Mesothelial cell of epicardium (in vitro differentiated cells): Measurements from ENCODE around the gene CDKN2B-AS1. TPM values are rescaled to one million over a fixed set of nuclear protein-coding genes. Genes with fewer than 3 reads are reported as not detected.

ENCODE experiments used
- DNase-seq, 2 experiments: peaks; one replicate each; pipeline ENCODE4 v3.0.0; 2021; ENCODE audit warnings: low spot score in 2 of 2; ENCODE audit not compliant: unreplicated experiment in 2 of 2
- H3K27ac Mint-ChIP-seq: 2 replicates; pipeline ENCODE4 v1.8.0; 2021; ENCODE audit warnings: mixed read lengths
- H3K27me3 Mint-ChIP-seq: 2 replicates; pipeline ENCODE4 v1.8.0; 2021; ENCODE audit warnings: low read depth, mixed read lengths
- H3K36me3 Mint-ChIP-seq: 2 replicates; pipeline ENCODE4 v1.8.0; 2021; ENCODE audit warnings: mixed read lengths
- H3K4me1 Mint-ChIP-seq: 2 replicates; pipeline ENCODE4 v1.8.0; 2021; ENCODE audit warnings: mixed read lengths
- H3K4me3 Mint-ChIP-seq: 2 replicates; pipeline ENCODE4 v1.8.0; 2021; ENCODE audit warnings: mild to moderate bottlenecking, moderate library complexity, mixed read lengths
- H3K9me3 Mint-ChIP-seq: 2 replicates; pipeline ENCODE4 v1.8.0; 2021; ENCODE audit warnings: mixed read lengths
- CTCF ChIP-seq: fragments of 200-600 bp; sonication (generic); IDR thresholded peaks from one replicate; pipeline ENCODE4 v1.5.0; 2021; ENCODE audit warnings: antibody characterized with exemption; ENCODE audit not compliant: unreplicated experiment
- total RNA-seq: library from RNA; stranded (reverse); gene quantifications from 3 replicates; pipeline ENCODE4 v1.2.1, GENCODE V29; 2021

Gene CDKN2B-AS1
- total RNA-seq, 1 donor from 2014 or later, result 10.8 TPM

GRCh38 chr9:21965401-21965951, 29.1 kb upstream of the CDKN2B-AS1 start:
- Mint-ChIP-seq H3K4me1 (peaks cover 13% of the 10 kb centered on the region), H3K27ac (peak overlapping the region; percentile 57), H3K27me3 (peaks cover 86% of the 10 kb centered on the region), H3K36me3 (peaks cover 40% of the 10 kb centered on the region), H3K4me3 (peak overlapping the region; percentile 74), H3K9me3 (peaks cover 15% of the 10 kb centered on the region)
- peak; percentile 62 to 74 for DNase-seq
- no peak for TF ChIP-seq CTCF

GRCh38 chr9:21966140-21966851, 28.3 kb upstream of the CDKN2B-AS1 start:
- peaks cover 44% of the 10 kb centered on the region for H3K36me3 Mint-ChIP-seq
- H3K27me3 Mint-ChIP-seq, result peaks cover 90% of the 10 kb centered on the region
- H3K27ac Mint-ChIP-seq, result no peak overlapping the region
- H3K9me3 Mint-ChIP-seq, result peaks cover 14% of the 10 kb centered on the region
- H3K4me3 Mint-ChIP-seq, result no peak overlapping the region
- H3K4me1 Mint-ChIP-seq, result peaks cover 16% of the 10 kb centered on the region
- DNase-seq, result no peak
- TF ChIP-seq CTCF, result no peak

GRCh38 chr9:21967169-21967568, 27.4 kb upstream of the CDKN2B-AS1 start:
- Mint-ChIP-seq H3K9me3 (peaks cover 14% of the 10 kb centered on the region), H3K4me3 (no peak overlapping the region), H3K27me3 (peaks cover 95% of the 10 kb centered on the region), H3K4me1 (peaks cover 17% of the 10 kb centered on the region), H3K27ac (no peak overlapping the region), H3K36me3 (peaks cover 46% of the 10 kb centered on the region)
- DNase-seq, result no peak
- no peak for TF ChIP-seq CTCF

DNA sequence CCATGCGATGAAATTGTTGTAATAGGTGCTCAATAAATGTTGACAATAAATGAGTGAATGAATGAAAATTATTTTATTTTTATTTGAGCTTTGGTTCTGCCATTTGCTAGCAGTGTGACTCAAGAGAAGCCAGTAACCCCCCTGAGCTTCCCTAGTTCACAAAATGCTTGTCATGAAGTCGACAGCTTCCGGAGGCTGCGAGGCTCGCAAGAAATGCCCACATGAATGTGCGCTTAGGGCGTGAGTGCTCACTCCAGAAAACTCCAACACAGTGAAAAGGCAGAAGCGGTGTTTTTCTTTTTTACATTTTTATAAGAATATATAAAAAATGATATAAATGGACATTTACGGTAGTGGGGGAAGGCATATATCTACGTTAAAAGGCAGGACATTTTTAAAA, 26.9 kb upstream of the CDKN2B-AS1 start:
- no peak for DNase-seq
- Mint-ChIP-seq H3K27me3 (peaks cover 99% of the 10 kb centered on the region), H3K27ac (no peak overlapping the region), H3K4me1 (peaks cover 17% of the 10 kb centered on the region), H3K4me3 (no peak overlapping the region), H3K36me3 (peaks cover 46% of the 10 kb centered on the region), H3K9me3 (peaks cover 12% of the 10 kb centered on the region)
- TF ChIP-seq CTCF, result no peak

GRCh38 chr9:21968331-21969010, 26.1 kb upstream of the CDKN2B-AS1 start:
- no peak for DNase-seq
- Mint-ChIP-seq H3K27me3 (peaks cover 98% of the 10 kb centered on the region), H3K36me3 (peaks cover 44% of the 10 kb centered on the region), H3K9me3 (peaks cover 4% of the 10 kb centered on the region), H3K4me3 (peak overlapping the region; percentile 49), H3K27ac (no peak overlapping the region), H3K4me1 (peaks cover 20% of the 10 kb centered on the region)
- no peak for TF ChIP-seq CTCF
